Rectal smooth muscle tissue (tissue), 1 donor: ENCODE data around the gene UBE2O.

Experiments used
- H3K27ac ChIP-seq: one replicate; pipeline ENCODE4 v1.7.0; 2013; ENCODE audit warnings: low read depth, low read length, inconsistent platforms
- H3K27me3 ChIP-seq: one replicate; pipeline ENCODE4 v1.7.0; 2013; ENCODE audit warnings: low read length; ENCODE audit not compliant: control insufficient read depth, insufficient read depth
- H3K36me3 ChIP-seq: one replicate; pipeline ENCODE4 v1.7.0; 2013; ENCODE audit warnings: low read length; ENCODE audit not compliant: control insufficient read depth, insufficient read depth
- H3K4me1 ChIP-seq: one replicate; pipeline ENCODE4 v1.7.0; 2013; ENCODE audit warnings: low read length; ENCODE audit not compliant: control insufficient read depth, insufficient read depth
- H3K4me3 ChIP-seq: one replicate; pipeline ENCODE4 v1.7.0; 2013; ENCODE audit warnings: low read length
- H3K9ac ChIP-seq: one replicate; pipeline ENCODE4 v1.7.0; 2013; ENCODE audit warnings: low read length

UBE2O gene

DNA sequence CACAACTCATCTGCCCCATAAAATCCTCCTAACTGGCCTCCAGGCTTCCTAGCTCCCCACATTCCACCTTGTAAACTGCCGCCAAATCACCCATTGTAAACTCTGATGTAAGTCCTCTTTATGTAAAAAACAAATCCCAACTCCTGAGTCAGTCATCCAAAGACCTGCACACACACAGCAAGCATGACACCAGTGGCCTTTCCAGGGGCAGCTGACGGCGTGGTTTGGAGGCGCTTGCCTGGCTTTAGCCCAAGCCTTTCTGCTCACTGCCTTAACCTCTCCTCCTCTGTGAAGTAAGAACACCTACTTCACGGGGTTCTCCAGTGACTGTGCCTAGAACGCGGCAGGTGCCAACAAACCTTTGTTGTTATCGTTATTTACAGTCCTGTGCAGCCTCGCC lies 14.0 kb downstream of the UBE2O start:
- Histone ChIP-seq H3K36me3 (no peaks in the 10 kb centered on the region), H3K4me1 (no peaks in the 10 kb centered on the region), H3K27me3 (no peaks in the 10 kb centered on the region), H3K27ac (no peak overlapping the region), H3K4me3 (no peak overlapping the region), H3K9ac (no peak overlapping the region)

DNA sequence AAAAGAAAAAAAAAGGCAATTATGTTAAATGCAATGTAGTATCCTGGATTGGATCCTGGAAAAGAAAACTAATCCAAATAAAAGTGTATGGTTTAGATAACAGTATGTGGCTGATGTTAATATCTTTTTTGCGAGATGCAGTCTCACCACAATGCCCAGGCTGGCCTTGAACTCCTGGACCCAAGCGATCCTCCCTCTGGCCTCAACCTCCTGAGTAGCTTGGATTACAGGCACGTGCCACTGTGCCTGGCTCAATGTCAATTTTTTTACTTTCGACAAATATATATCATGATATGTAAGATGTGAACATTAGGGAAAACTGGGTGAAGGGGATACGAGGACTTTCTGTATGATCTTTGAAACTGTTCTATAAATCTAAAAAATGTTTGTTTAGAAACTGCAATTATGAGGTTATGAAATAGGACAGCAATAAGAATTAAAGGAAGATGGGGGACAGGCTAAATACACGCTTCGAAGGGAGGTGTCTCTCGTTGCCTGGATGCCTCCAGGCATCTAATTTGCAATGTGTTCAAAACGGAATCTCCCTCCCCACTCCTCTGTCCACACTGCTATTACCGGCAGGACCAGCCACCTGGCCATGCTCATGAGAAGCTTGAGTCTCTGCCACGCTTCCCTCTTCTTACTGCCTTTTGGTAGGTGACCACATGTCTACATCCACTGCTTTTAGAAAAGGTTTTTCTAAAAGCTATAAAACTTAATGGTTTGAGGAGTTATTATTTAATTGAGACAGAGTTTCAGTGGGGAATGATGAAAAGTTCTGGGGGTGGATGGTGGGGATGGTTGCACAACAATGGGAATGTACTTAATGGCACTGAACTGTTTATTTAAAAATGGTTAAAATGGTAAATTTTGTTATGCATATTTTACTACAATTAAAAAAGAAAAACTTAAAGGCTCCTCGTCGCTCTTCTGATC lies 15.2 kb downstream of the UBE2O start:
- Histone ChIP-seq H3K27me3 (no peaks in the 10 kb centered on the region), H3K27ac (no peak overlapping the region), H3K36me3 (no peaks in the 10 kb centered on the region), H3K4me1 (no peaks in the 10 kb centered on the region), H3K9ac (no peak overlapping the region), H3K4me3 (no peak overlapping the region)

DNA sequence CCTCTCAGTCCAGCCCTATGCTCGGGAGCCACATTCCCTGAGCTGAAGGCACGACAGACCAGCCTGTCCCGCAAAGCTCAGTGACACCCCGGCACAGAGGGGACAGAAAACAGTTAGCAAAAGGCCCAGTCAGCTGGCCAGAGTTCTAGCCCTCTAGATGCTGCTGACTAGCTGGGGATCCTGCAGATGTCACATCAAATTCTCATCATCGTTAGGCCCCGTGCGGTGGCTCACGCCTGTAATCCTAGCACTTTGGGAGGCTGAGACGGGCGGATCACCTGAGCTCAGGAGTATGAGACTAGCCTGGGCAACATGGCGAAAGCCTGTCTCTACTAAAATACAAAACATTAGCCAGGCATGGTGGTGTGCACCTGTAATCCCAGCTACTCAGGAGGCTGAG lies 17.2 kb downstream of the UBE2O start:
- H3K27ac ChIP-seq = no peak overlapping the region

DNA sequence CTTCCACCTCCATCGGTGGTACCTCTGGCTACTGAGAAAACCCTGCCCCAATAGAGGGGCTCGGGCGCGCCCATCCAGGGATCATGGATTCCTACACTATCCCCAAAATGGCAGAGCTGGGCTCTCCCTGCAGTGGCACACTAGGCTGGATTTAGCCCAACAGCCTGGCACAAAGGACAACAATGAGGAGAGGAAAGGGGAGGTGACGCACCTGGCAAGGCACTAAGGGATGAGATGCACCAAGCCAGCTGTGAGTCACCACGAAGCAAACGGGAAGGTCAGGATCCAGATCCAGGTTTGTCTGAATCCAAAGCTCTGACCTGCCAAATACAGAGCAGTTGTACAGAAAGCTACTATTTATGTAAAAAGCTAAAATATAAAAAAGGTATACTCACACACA lies 18.1 kb downstream of the UBE2O start:
- Histone ChIP-seq H3K9ac (no peak overlapping the region), H3K4me1 (no peaks in the 10 kb centered on the region), H3K4me3 (no peak overlapping the region), H3K27me3 (no peaks in the 10 kb centered on the region), H3K36me3 (no peaks in the 10 kb centered on the region), H3K27ac (no peak overlapping the region)

More for the DNA sequence above, 17.2 kb downstream of the UBE2O start:
- no peaks in the 10 kb centered on the region for H3K27me3 ChIP-seq
- no peak overlapping the region for H3K9ac ChIP-seq
- H3K36me3 ChIP-seq = no peaks in the 10 kb centered on the region
- no peaks in the 10 kb centered on the region for H3K4me1 ChIP-seq
- H3K4me3 ChIP-seq = no peak overlapping the region

DNA sequence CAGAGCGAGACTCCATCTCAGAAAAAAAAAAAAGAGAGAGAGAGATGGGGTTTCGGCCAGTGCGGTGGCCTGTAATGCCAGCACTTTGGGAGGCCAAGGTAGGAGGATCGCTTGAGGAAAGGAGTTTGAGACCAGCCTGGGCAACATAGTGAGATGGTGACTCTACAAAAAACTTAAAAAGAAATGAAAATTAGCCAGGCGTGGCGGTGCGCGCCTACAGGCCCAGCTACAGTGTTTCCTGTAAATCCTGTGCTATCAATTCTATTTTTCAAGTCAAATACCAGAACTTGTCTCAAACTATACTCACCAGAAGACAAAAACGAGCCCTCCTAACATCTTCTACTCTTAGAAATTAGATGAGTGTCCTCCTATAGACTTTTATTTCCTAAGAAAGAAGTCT lies 19.3 kb downstream of the UBE2O start:
- no peak overlapping the region for H3K9ac ChIP-seq
- H3K4me3 ChIP-seq = no peak overlapping the region
- H3K27me3 ChIP-seq = no peaks in the 10 kb centered on the region
- H3K4me1 ChIP-seq = no peaks in the 10 kb centered on the region
- H3K36me3 ChIP-seq = no peaks in the 10 kb centered on the region
- no peak overlapping the region for H3K27ac ChIP-seq

DNA sequence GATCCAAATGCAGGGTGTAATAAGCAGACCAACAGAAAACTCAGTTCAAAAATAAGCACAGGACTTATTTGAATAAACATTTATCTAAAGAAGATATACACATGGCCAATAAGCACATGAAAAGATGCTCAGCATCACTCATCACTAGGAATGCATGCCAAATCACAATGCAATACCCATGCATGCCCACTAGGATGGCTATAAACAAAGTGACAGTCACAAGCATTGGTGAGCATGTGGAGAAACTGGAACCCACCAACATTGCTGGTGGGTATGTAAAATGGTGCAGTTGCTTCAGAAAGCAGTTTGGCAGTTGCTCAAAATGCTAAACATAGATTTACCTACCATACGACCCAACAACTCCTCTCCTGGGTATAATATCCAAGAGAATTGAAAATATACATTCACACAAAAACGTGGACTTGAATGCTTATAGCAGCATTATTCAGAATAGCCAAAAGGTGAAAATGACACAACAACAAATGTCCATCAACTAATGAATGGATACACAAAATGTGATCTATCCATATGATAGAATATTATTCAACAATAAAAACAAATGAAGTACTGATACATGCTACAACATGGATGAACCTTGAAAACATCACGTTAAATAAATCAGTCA lies 20.1 kb downstream of the UBE2O start:
- Histone ChIP-seq H3K27ac (no peak overlapping the region), H3K27me3 (no peaks in the 10 kb centered on the region), H3K9ac (no peak overlapping the region), H3K4me1 (peaks cover 4% of the 10 kb centered on the region), H3K36me3 (no peaks in the 10 kb centered on the region), H3K4me3 (no peak overlapping the region)

DNA sequence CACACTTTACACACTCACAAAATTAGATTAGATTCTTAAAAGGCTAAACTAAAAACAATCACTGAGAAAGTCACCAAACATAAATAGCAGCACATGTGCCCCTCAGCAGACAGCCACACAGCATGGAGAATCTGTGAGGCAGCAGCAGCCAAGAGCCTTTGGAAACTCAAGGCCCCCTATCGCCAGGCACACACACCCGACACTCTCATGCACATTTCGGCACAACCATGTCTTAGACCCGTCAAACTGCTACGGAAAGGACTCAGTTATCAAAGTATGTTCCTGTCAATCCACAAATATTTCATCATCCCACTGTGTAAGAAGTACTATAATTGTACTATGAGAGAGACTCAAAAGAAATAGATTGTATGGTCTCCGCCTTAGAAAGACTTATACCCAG lies 20.9 kb downstream of the UBE2O start:
- H3K9ac ChIP-seq = no peak overlapping the region
- H3K4me3 ChIP-seq = no peak overlapping the region
- no peaks in the 10 kb centered on the region for H3K36me3 ChIP-seq
- H3K27me3 ChIP-seq = no peaks in the 10 kb centered on the region
- H3K27ac ChIP-seq = no peak overlapping the region
- H3K4me1 ChIP-seq = peaks cover 10% of the 10 kb centered on the region

DNA sequence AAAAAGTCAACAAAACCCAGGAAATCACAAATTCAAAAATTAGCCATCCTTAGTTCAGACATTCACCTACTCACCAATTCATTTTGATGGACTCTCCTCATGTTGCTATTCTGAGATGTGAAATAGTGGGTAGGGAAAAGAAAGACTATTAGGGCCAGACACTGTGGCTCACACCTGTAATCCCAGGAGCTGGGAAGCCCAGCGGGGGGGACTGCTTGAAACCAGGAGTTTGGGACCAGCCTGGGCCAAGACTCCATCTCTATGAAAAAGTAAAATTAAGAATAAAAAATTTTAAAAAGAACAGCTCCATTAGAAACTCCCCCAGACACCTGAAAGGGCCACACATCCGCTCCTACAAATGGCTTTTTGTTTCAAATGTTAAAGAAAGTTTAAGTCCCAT lies 21.4 kb downstream of the UBE2O start:
- Histone ChIP-seq H3K4me1 (peaks cover 10% of the 10 kb centered on the region), H3K27me3 (no peaks in the 10 kb centered on the region), H3K27ac (no peak overlapping the region), H3K9ac (no peak overlapping the region), H3K36me3 (no peaks in the 10 kb centered on the region), H3K4me3 (no peak overlapping the region)

DNA sequence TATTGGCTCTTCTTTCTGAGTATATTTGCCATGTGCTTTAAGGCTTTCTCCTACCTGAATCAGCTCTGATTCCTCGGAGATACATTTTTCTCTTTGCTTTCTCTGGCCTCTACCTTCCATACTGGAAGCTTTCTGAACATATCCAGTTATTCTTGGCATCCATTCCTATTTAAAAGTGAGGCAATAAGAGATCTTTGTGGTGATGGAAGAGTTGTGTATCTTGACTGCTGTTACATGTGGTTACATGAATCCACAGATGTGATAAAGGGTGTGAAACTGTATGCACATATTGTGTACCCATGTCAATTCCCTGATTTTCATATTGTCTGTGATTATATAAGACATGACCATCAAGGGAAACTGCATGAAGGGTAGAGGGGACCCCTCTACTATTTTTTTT lies 24.4 kb downstream of the UBE2O start:
- H3K9ac ChIP-seq = no peak overlapping the region
- no peaks in the 10 kb centered on the region for H3K27me3 ChIP-seq
- peaks cover 10% of the 10 kb centered on the region for H3K4me1 ChIP-seq
- no peak overlapping the region for H3K27ac ChIP-seq
- H3K36me3 ChIP-seq = no peaks in the 10 kb centered on the region
- no peak overlapping the region for H3K4me3 ChIP-seq

DNA sequence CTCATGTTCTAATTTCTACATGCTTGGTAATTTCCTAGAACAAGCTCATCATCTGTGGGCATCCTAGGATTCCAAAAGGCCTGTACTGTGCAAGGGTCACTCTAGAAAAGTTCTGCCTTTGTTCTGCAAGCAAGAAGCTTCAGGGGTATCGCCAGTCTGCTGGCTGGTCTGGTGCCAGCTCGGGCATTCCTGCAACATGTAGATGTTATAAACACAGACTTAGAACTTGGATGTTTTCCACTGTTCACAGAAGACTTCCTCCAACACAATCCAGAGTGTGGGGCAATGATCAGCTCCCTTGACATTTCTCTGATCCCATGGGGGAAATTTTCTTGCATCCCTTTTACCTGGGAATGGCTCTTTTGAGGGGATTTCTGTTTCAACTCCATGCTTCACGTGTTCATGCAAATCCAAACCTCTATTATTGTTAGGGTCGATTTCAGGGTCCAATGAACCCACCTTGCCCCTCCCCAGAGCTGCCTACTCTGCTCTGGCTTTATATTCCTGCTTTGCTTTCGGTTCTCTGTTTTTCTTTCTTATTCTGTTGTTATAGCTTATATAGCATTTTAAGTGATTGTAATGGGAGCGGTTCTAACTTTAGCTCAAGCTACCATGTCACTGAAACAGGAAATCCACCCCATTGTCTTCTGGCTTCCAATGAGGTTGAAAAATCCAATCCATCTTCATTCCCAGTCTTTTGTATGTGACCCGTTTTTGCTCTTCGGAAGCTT lies 25.3 kb downstream of the UBE2O start:
- Histone ChIP-seq H3K36me3 (no peaks in the 10 kb centered on the region), H3K27ac (no peak overlapping the region), H3K4me1 (peaks cover 10% of the 10 kb centered on the region), H3K27me3 (no peaks in the 10 kb centered on the region), H3K4me3 (no peak overlapping the region), H3K9ac (no peak overlapping the region)

DNA sequence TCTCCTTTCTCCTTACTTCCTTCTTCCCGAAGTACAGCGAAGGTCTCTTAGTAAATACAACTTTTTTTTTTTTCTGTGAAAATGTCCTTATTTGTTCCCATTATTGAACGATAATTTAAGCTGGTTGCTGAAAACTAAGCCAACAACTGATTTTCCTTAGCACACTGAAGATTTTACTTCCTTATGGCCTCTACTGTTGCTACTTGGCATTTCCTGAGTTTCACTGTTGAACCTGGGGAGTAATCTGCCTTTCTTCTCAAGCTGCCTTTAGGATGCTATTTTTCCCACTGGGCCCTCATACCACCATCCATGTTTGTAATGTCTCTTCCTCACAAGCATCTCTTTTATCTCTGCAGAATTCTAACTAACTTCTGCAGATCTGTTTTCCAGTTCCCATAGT lies 26.1 kb downstream of the UBE2O start:
- Histone ChIP-seq H3K36me3 (no peaks in the 10 kb centered on the region), H3K27me3 (no peaks in the 10 kb centered on the region), H3K4me3 (no peak overlapping the region), H3K4me1 (peaks cover 10% of the 10 kb centered on the region), H3K9ac (no peak overlapping the region), H3K27ac (no peak overlapping the region)

DNA sequence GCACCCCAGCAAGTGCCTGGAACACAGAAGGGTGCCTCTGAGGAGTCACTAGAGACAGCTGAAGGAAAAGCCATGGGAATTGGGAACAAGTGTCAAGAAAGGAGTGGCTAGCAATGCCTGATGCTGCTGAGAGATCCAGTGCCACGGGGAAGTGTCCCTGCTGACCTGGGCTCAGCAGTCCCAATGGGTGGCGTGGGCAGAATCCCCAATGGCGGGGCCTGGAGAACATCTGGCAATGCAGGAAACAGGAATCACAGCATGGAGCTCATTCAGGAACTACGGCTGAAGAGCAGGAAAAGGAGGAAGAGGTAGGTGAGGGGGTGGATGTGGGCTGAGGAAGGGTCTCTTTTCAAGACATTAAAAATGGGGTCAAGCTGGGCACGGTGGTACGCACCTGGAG lies 30.1 kb downstream of the UBE2O start:
- H3K36me3 ChIP-seq = no peaks in the 10 kb centered on the region
- H3K9ac ChIP-seq = no peak overlapping the region
- H3K4me3 ChIP-seq = no peak overlapping the region
- H3K27ac ChIP-seq = no peak overlapping the region
- H3K4me1 ChIP-seq = peaks cover 14% of the 10 kb centered on the region
- H3K27me3 ChIP-seq = no peaks in the 10 kb centered on the region
